ENCODE data around the gene EFCAB7. TPM values are rescaled to one million over a fixed set of nuclear protein-coding genes. Genes with fewer than 3 reads are reported as not detected.

The EFCAB7 gene
- total RNA-seq, 1 experiment from 2014 or later: 7.6 TPM

GRCh38 chr1:63593886-63594605, 70.7 kb downstream of the EFCAB7 start:
- ChIA-PET POLR2A (interaction anchor here (0.6 to 3.4 kb wide), 18 partner anchors 9 to 669 kb away, joined by 3 to 17 read pairs (median 4); partner anchors contain the start of gene EFCAB7), CTCF (interaction anchor here (0.7 to 1.5 kb wide), 5 partner anchors 14 to 121 kb away, joined by 3 to 6 read pairs (median 5); no protein-coding TSS in a partner anchor)
- Mint-ChIP-seq H3K27me3 (ENCODE audit: insufficient read depth, unreplicated experiment) (no peaks in the 10 kb centered on the region), H3K4me1 (ENCODE audit: insufficient read depth, unreplicated experiment) (peaks cover 23% of the 10 kb centered on the region), H3K36me3 (ENCODE audit: insufficient read depth, unreplicated experiment) (peaks cover 16% of the 10 kb centered on the region), H3K9me3 (ENCODE audit: unreplicated experiment) (no peaks in the 10 kb centered on the region), H3K27ac (ENCODE audit: low read depth, unreplicated experiment) (peak overlapping the region; percentile 92), H3K4me3 (ENCODE audit: unreplicated experiment) (peak overlapping the region; percentile 96)
- TF ChIP-seq CTCF (IDR thresholded peaks at IDR 0.05; ENCODE audit: unreplicated experiment): no peak
- peak; percentile 97 for DNase-seq (ENCODE audit: unreplicated experiment)
- BruUV-seq (replicated peaks): no TSS peak
- intact Hi-C loops (cut with micrococcal nuclease): loop anchor here (2.0 kb wide), 1 partner anchor 69 kb away; no protein-coding TSS in a partner anchor

DNA sequence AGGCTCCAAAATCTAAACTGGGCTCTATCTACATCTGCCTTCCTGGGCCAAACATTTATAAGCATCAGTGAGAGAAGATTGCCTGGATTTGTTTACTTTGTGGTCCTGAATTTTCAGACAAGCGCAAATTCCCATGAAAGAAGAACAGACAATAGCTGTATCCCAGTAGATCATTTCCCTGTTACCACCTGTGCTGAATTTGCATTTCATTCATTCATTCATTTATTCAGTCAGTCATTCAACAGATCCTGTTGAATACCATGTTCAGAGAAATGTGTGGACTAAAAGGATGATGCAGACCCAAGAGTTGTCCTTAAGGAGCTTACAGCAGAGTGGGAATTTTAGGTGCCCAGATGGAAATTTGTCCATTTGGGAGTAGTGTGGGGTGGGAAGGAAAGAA, 72.1 kb downstream of the EFCAB7 start:
- intact Hi-C loops (cut with micrococcal nuclease): loop anchor here (2.0 kb wide), 1 partner anchor 67 kb away; no protein-coding TSS in a partner anchor
- POLR2A ChIA-PET: interaction anchor here (1.2 to 3.4 kb wide), 2 partner anchors 14 to 15 kb away, joined by 3 to 17 read pairs; no protein-coding TSS in a partner anchor
- no peak overlapping the region for H3K27ac Mint-ChIP-seq (ENCODE audit: low read depth, unreplicated experiment)
- no peak for DNase-seq (ENCODE audit: unreplicated experiment)
- no TSS peak for BruUV-seq (replicated peaks)
- no peaks in the 10 kb centered on the region for H3K9me3 Mint-ChIP-seq (ENCODE audit: unreplicated experiment)
- no peak for TF ChIP-seq CTCF (IDR thresholded peaks at IDR 0.05; ENCODE audit: unreplicated experiment)
- H3K36me3 Mint-ChIP-seq (ENCODE audit: insufficient read depth, unreplicated experiment): peaks cover 16% of the 10 kb centered on the region
- H3K4me1 Mint-ChIP-seq (ENCODE audit: insufficient read depth, unreplicated experiment): peaks cover 28% of the 10 kb centered on the region
- CTCF ChIA-PET: interaction anchor here (0.7 to 1.5 kb wide), 3 partner anchors 20 to 971 kb away, joined by 3 to 6 read pairs (median 3); no protein-coding TSS in a partner anchor
- H3K4me3 Mint-ChIP-seq (ENCODE audit: unreplicated experiment): no peak overlapping the region
- H3K27me3 Mint-ChIP-seq (ENCODE audit: insufficient read depth, unreplicated experiment): no peaks in the 10 kb centered on the region

DNA sequence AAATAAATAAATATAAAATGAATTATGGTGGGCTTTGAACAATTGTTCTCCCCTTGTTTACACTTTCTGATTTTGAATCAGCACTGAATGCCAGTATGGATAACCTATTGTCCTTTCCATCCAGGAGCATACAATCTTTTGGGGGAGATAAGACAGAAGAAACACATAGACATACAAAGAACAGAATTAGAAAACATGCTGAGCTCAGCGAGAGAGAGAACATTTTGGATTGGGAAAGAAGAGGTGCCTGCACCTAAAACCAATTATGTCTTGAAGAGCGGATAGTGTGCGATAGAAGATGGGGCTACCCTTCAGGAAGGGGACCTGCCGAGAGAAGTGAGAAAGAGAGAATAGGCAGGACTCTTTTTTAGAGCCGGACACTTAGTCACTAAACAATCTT, 76.5 kb downstream of the EFCAB7 start:
- H3K4me3 Mint-ChIP-seq (ENCODE audit: unreplicated experiment): no peak overlapping the region
- no TSS peak for BruUV-seq (replicated peaks)
- ChIA-PET POLR2A (no interaction called here), CTCF (no interaction called here)
- H3K27me3 Mint-ChIP-seq (ENCODE audit: insufficient read depth, unreplicated experiment): no peaks in the 10 kb centered on the region
- H3K36me3 Mint-ChIP-seq (ENCODE audit: insufficient read depth, unreplicated experiment): peaks cover 10% of the 10 kb centered on the region
- intact Hi-C loops (cut with micrococcal nuclease): no loop called here
- peaks cover 15% of the 10 kb centered on the region for H3K4me1 Mint-ChIP-seq (ENCODE audit: insufficient read depth, unreplicated experiment)
- no peaks in the 10 kb centered on the region for H3K9me3 Mint-ChIP-seq (ENCODE audit: unreplicated experiment)
- no peak overlapping the region for H3K27ac Mint-ChIP-seq (ENCODE audit: low read depth, unreplicated experiment)
- TF ChIP-seq CTCF (IDR thresholded peaks at IDR 0.05; ENCODE audit: unreplicated experiment): no peak
- no peak for DNase-seq (ENCODE audit: unreplicated experiment)

GRCh38 chr1:63600248-63600647, 76.9 kb downstream of the EFCAB7 start:
- Mint-ChIP-seq H3K27ac (ENCODE audit: low read depth, unreplicated experiment) (no peak overlapping the region), H3K27me3 (ENCODE audit: insufficient read depth, unreplicated experiment) (no peaks in the 10 kb centered on the region), H3K36me3 (ENCODE audit: insufficient read depth, unreplicated experiment) (peaks cover 10% of the 10 kb centered on the region), H3K4me3 (ENCODE audit: unreplicated experiment) (no peak overlapping the region), H3K9me3 (ENCODE audit: unreplicated experiment) (no peaks in the 10 kb centered on the region), H3K4me1 (ENCODE audit: insufficient read depth, unreplicated experiment) (peaks cover 15% of the 10 kb centered on the region)
- intact Hi-C loops (cut with micrococcal nuclease): no loop called here
- BruUV-seq (replicated peaks): no TSS peak
- no peak for TF ChIP-seq CTCF (IDR thresholded peaks at IDR 0.05; ENCODE audit: unreplicated experiment)
- ChIA-PET CTCF (no interaction called here), POLR2A (no interaction called here)
- no peak for DNase-seq (ENCODE audit: unreplicated experiment)
